ENCODE data around the gene MYT1.

The MYT1 gene

DNA sequence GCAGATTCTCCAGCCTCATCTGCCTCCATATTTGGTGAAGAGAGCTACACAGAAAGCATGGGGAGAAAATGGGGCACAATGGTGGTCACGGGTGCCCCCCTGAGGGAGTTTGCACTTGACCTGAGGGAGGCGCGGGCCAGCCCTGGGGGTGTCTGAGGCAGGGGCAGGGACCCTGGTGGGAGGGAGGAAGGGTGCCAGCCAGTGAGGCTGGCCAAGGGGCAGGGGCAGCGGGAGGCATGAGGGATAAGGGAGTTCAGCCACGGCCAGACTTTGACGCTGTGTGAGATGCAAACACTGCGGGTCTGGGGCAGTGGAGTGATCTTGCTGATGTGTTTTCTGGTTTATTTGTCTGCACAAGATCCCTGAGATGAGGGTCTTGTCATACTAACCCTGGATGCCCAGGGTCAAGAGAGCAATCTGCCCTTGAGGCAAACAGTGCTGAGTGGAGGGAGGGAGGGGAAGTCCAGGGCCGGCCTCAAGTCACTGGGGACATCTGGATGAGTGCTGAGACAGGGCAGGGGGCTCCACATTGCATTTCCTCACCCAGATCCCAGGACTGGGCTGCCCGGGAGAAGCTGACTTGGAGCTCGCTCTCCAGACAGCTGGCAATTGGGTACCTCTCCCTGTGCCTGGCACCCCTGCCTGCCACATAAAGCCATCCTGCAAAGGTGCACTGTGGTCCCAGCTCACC, 82.5 kb downstream of the MYT1 start:
- Histone ChIP-seq H3K9me2 (replicated peaks; ENCODE audit: insufficient read depth, low read length) (no peaks in the 10 kb centered on the region), H2AFZ (ENCODE audit: low read length) (no peak overlapping the region), H3K4me1 (ENCODE audit: low read length) (no peaks in the 10 kb centered on the region), H3K4me2 (ENCODE audit: low read depth, low read length) (no peak overlapping the region), H3K36me3 (replicated peaks; ENCODE audit: insufficient read depth, low read length) (no peaks in the 10 kb centered on the region), H3K27ac (ENCODE audit: low read length) (no peak overlapping the region), H3K9me3 (replicated peaks; ENCODE audit: insufficient read depth, low read length) (no peaks in the 10 kb centered on the region), H3K27me3 (replicated peaks; ENCODE audit: insufficient read depth, low read length) (peaks cover 98% of the 10 kb centered on the region), H3F3A (ENCODE audit: insufficient read depth, low read length) (no peaks in the 10 kb centered on the region), H3K9ac (ENCODE audit: low read length) (no peak overlapping the region), H4K20me1 (ENCODE audit: insufficient read depth, low read length) (no peaks in the 10 kb centered on the region), H3K79me2 (ENCODE audit: low read length) (no peaks in the 10 kb centered on the region), H3K4me3 (ENCODE audit: low read length) (no peak overlapping the region)
- TF ChIP-seq, protein P1, sequence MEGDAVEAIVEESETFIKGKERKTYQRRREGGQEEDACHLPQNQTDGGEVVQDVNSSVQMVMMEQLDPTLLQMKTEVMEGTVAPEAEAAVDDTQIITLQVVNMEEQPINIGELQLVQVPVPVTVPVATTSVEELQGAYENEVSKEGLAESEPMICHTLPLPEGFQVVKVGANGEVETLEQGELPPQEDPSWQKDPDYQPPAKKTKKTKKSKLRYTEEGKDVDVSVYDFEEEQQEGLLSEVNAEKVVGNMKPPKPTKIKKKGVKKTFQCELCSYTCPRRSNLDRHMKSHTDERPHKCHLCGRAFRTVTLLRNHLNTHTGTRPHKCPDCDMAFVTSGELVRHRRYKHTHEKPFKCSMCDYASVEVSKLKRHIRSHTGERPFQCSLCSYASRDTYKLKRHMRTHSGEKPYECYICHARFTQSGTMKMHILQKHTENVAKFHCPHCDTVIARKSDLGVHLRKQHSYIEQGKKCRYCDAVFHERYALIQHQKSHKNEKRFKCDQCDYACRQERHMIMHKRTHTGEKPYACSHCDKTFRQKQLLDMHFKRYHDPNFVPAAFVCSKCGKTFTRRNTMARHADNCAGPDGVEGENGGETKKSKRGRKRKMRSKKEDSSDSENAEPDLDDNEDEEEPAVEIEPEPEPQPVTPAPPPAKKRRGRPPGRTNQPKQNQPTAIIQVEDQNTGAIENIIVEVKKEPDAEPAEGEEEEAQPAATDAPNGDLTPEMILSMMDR (IDR thresholded peaks at IDR 0.05; ENCODE audit: low read length), result no peak
- TF ChIP-seq EZH2phosphoT487 (IDR thresholded peaks at IDR 0.05; ENCODE audit: low read length) (no peak), EZH2 (optimal IDR thresholded peaks at IDR 0.05; ENCODE audit: low read depth, low read length) (no peak)
- no peak for DNase-seq

DNA sequence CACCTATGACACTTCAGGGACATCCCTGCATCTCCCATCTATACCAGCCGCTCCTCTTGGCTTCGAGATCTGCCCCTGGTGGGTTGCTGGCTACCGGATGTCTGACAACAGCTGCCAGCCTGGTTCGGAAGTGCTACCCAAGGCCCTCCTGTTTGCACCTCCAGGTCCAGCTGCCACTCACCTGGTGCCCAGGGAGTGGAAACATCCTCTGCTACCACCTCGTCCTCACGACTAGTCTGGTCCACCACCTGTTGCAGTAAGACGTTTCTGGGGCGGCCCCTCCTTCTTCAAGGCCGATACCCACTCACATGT, 83.0 kb downstream of the MYT1 start:
- Histone ChIP-seq H3F3A (ENCODE audit: insufficient read depth, low read length) (no peaks in the 10 kb centered on the region), H3K36me3 (replicated peaks; ENCODE audit: insufficient read depth, low read length) (no peaks in the 10 kb centered on the region)
- no peak for DNase-seq

DNA sequence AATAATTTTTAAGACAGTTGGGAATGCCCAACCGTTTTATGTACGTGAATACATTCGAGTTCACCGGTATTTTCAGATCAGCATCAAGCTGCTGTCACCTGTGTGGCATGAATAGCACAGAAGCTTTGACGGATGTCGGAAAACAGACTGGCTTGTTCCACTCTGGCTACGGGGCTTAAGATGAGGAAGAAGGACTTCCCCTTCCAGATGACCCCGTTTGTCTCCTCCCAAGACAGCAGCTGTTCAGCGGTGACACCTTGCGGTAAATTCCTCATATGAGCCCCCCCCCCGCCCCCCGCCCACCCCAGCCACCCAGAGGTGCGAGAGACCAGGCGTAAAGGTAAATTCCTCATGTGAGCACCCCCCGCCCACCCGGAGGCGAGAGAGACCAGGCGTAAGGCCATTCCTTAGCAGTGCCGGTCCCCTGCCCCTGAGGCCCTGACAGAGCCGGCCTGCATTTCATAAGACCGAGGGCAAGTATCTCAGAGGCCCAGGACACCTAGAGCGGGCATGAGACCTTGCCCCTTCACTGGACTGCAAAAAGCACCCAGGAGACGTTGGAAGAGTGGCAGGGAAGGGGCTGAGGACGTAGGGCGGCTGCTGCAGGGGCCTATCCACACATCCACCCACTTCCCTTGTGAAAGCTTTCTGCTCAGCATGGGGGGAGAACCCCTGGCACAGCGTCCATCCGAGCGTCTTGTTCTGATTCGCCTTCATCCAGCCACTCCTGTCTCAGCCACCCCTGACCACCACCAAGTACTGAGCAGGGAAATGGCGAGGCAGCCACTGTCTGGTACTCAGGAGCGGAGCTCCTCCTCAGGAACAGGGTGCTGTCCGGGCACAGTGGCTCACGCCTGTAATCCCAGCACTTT, 84.0 kb downstream of the MYT1 start:
- Histone ChIP-seq H3K4me1 (ENCODE audit: low read length) (no peaks in the 10 kb centered on the region), H2AFZ (ENCODE audit: low read length) (no peak overlapping the region), H3K79me2 (ENCODE audit: low read length) (no peaks in the 10 kb centered on the region), H3K4me2 (ENCODE audit: low read depth, low read length) (no peak overlapping the region), H3K4me3 (ENCODE audit: low read length) (no peak overlapping the region), H3K9ac (ENCODE audit: low read length) (no peak overlapping the region), H3F3A (ENCODE audit: insufficient read depth, low read length) (no peaks in the 10 kb centered on the region), H3K27ac (ENCODE audit: low read length) (no peak overlapping the region), H3K9me3 (replicated peaks; ENCODE audit: insufficient read depth, low read length) (no peaks in the 10 kb centered on the region), H3K9me2 (replicated peaks; ENCODE audit: insufficient read depth, low read length) (no peaks in the 10 kb centered on the region), H3K36me3 (replicated peaks; ENCODE audit: insufficient read depth, low read length) (no peaks in the 10 kb centered on the region), H4K20me1 (ENCODE audit: insufficient read depth, low read length) (no peaks in the 10 kb centered on the region), H3K27me3 (replicated peaks; ENCODE audit: insufficient read depth, low read length) (peaks cover 85% of the 10 kb centered on the region)
- TF ChIP-seq, protein P1 (IDR thresholded peaks at IDR 0.05; ENCODE audit: low read length), result no peak
- TF ChIP-seq EZH2phosphoT487 (IDR thresholded peaks at IDR 0.05; ENCODE audit: low read length) (no peak), EZH2 (optimal IDR thresholded peaks at IDR 0.05; ENCODE audit: low read depth, low read length) (no peak)
- DNase-seq, result no peak

More for the DNA sequence above, 83.0 kb downstream of the MYT1 start:
- peaks cover 94% of the 10 kb centered on the region for H3K27me3 ChIP-seq (replicated peaks; ENCODE audit: insufficient read depth, low read length)
- no peak overlapping the region for H3K4me2 ChIP-seq (ENCODE audit: low read depth, low read length)
- no peak overlapping the region for H3K4me3 ChIP-seq (ENCODE audit: low read length)
- no peaks in the 10 kb centered on the region for H3K79me2 ChIP-seq (ENCODE audit: low read length)
- H3K27ac ChIP-seq (ENCODE audit: low read length), result no peak overlapping the region
- TF ChIP-seq, protein P1 (IDR thresholded peaks at IDR 0.05; ENCODE audit: low read length), result no peak
- TF ChIP-seq EZH2 (optimal IDR thresholded peaks at IDR 0.05; ENCODE audit: low read depth, low read length) (no peak), EZH2phosphoT487 (IDR thresholded peaks at IDR 0.05; ENCODE audit: low read length) (no peak)
- H3K4me1 ChIP-seq (ENCODE audit: low read length), result no peaks in the 10 kb centered on the region
- no peaks in the 10 kb centered on the region for H4K20me1 ChIP-seq (ENCODE audit: insufficient read depth, low read length)
- no peaks in the 10 kb centered on the region for H3K9me2 ChIP-seq (replicated peaks; ENCODE audit: insufficient read depth, low read length)
- no peaks in the 10 kb centered on the region for H3K9me3 ChIP-seq (replicated peaks; ENCODE audit: insufficient read depth, low read length)
- no peak overlapping the region for H2AFZ ChIP-seq (ENCODE audit: low read length)
- H3K9ac ChIP-seq (ENCODE audit: low read length), result no peak overlapping the region
